Activated CD4-positive, alpha-beta T cell treated with anti-CD3 and anti-CD28 coated beads for 36 hours (primary cell): ENCODE data around the gene JADE3. TPM values are rescaled to one million over a fixed set of nuclear protein-coding genes. Genes with fewer than 3 reads are reported as not detected.

Experiments used
- ATAC-seq: fragments of 200-7000 bp; cut with Tn5 transposase; one replicate; pipeline ENCODE4 v1.10.0; 2021; ENCODE audit warnings: mild to moderate bottlenecking, moderate library complexity
- CTCF ChIA-PET: fragments of 350-600 bp; sonication (Branson Sonifier 250); formaldehyde crosslinking; loops from one replicate; lab custom pipeline; 2021; ENCODE audit warnings: antibody characterized with exemption; lab: Charles Lee
- POLR2A ChIA-PET: fragments of 350-600 bp; sonication (Branson Sonifier 250); formaldehyde crosslinking; loops from one replicate; lab custom pipeline; 2021; ENCODE audit warnings: antibody characterized with exemption, inconsistent platforms; lab: Charles Lee
- DNase-seq: peaks from one replicate; pipeline ENCODE4 v3.0.0-alpha.2; 2020
- H3K27ac Mint-ChIP-seq: one replicate; pipeline ENCODE4 v1.8.0; 2021; ENCODE audit warnings: mixed read lengths
- H3K27me3 Mint-ChIP-seq: one replicate; pipeline ENCODE4 v1.8.0; 2021; ENCODE audit warnings: mixed read lengths
- H3K36me3 Mint-ChIP-seq: one replicate; pipeline ENCODE4 v1.8.0; 2021; ENCODE audit warnings: low read depth, mixed read lengths
- H3K4me1 Mint-ChIP-seq: one replicate; pipeline ENCODE4 v1.8.0; 2021; ENCODE audit warnings: mixed read lengths
- H3K4me3 Mint-ChIP-seq: one replicate; pipeline ENCODE4 v1.8.0; 2021; ENCODE audit warnings: mild to moderate bottlenecking, moderate library complexity, mixed read lengths
- H3K9me3 Mint-ChIP-seq: one replicate; pipeline ENCODE4 v1.8.0; 2021; ENCODE audit warnings: low read depth, mixed read lengths
- intact Hi-C, 2 experiments: fragments of 100-400 bp; cut with DNase I in 1 of 2; cut with micrococcal nuclease in 1 of 2; formaldehyde crosslinking; loops; one replicate each; pipeline versions ENCODE4 v1.14.2 to v1.15.1; 2022 to 2024; cut with DNase I, micrococcal nuclease
- total RNA-seq, 2 experiments: library from RNA; stranded (reverse); gene quantifications; one replicate each; pipeline ENCODE4 v1.2.3, GENCODE V29; 2021

Gene JADE3
- total RNA-seq, 2 experiments from 2014 or later, result 1.5 to 2.7 TPM

- ATAC-seq (no peak), DNase-seq (peak; percentile 3)
- no peaks in the 10 kb centered on the region for H3K9me3 Mint-ChIP-seq
- H3K27ac Mint-ChIP-seq, result no peak overlapping the region
- H3K36me3 Mint-ChIP-seq, result no peaks in the 10 kb centered on the region
- H3K27me3 Mint-ChIP-seq, result no peaks in the 10 kb centered on the region
- no peak overlapping the region for H3K4me3 Mint-ChIP-seq
- CTCF ChIA-PET, result interaction anchor here (0.6 to 1.4 kb wide), 5 partner anchors 62 to 1563 kb away, joined by 3 to 6 read pairs (median 3); no protein-coding TSS in a partner anchor
- intact Hi-C loops, result loop anchor here (2.0 to 5.0 kb wide), 5 partner anchors 62 to 272 kb away; partner anchors contain the start of genes JADE3 (in 2 of the 2) and SLC9A7 (in 1 of the 2)
- POLR2A ChIA-PET, result no interaction called here
- no peaks in the 10 kb centered on the region for H3K4me1 Mint-ChIP-seq
Observed at GRCh38 chrX:47030339-47030738, 118.1 kb downstream of the JADE3 start.

- no peak for ATAC-seq
- CTCF ChIA-PET, result no interaction called here
- Mint-ChIP-seq H3K9me3 (peaks cover 5% of the 10 kb centered on the region), H3K4me1 (no peaks in the 10 kb centered on the region), H3K27me3 (no peaks in the 10 kb centered on the region), H3K36me3 (no peaks in the 10 kb centered on the region), H3K4me3 (no peak overlapping the region), H3K27ac (no peak overlapping the region)
- DNase-seq, result no peak
- intact Hi-C loops, result no loop called here
- POLR2A ChIA-PET, result no interaction called here
Observed at GRCh38 chrX:47047989-47048388, 135.8 kb downstream of the JADE3 start.

- H3K27me3 Mint-ChIP-seq, result no peaks in the 10 kb centered on the region
- no peak overlapping the region for H3K27ac Mint-ChIP-seq
- CTCF ChIA-PET, result no interaction called here
- no peak for DNase-seq
- no peak for ATAC-seq
- H3K9me3 Mint-ChIP-seq, result no peaks in the 10 kb centered on the region
- no peaks in the 10 kb centered on the region for H3K36me3 Mint-ChIP-seq
- POLR2A ChIA-PET, result no interaction called here
- intact Hi-C loops, result no loop called here
- no peak overlapping the region for H3K4me3 Mint-ChIP-seq
- H3K4me1 Mint-ChIP-seq, result no peaks in the 10 kb centered on the region
Observed at GRCh38 chrX:47059142-47059874, 147.1 kb downstream of the JADE3 start.

- intact Hi-C loops, result no loop called here
- ChIA-PET CTCF (interaction anchor here (0.6 kb wide), 2 partner anchors 199 to 619 kb away, joined by 3 to 4 read pairs; no protein-coding TSS in a partner anchor), POLR2A (no interaction called here)
- H3K36me3 Mint-ChIP-seq, result no peaks in the 10 kb centered on the region
- no peak overlapping the region for H3K4me3 Mint-ChIP-seq
- no peak overlapping the region for H3K27ac Mint-ChIP-seq
- ATAC-seq (no peak), DNase-seq (no peak)
- H3K4me1 Mint-ChIP-seq, result no peaks in the 10 kb centered on the region
- H3K27me3 Mint-ChIP-seq, result no peaks in the 10 kb centered on the region
- no peaks in the 10 kb centered on the region for H3K9me3 Mint-ChIP-seq
Observed at GRCh38 chrX:47060708-47061107, 148.5 kb downstream of the JADE3 start.

GRCh38 chrX:47061238-47061919 lies 149.2 kb downstream of the JADE3 start:
- Mint-ChIP-seq H3K36me3 (no peaks in the 10 kb centered on the region), H3K4me3 (no peak overlapping the region), H3K27me3 (no peaks in the 10 kb centered on the region), H3K4me1 (no peaks in the 10 kb centered on the region), H3K9me3 (no peaks in the 10 kb centered on the region), H3K27ac (no peak overlapping the region)
- intact Hi-C loops, result no loop called here
- ATAC-seq (no peak), DNase-seq (no peak)
- CTCF ChIA-PET, result interaction anchor here (0.6 kb wide), 1 partner anchor 620 kb away, joined by 4 read pairs; no protein-coding TSS in a partner anchor
- POLR2A ChIA-PET, result no interaction called here

GRCh38 chrX:47063179-47063578 lies 151.0 kb downstream of the JADE3 start:
- intact Hi-C loops, result no loop called here
- no peak overlapping the region for H3K27ac Mint-ChIP-seq
- ATAC-seq (no peak), DNase-seq (no peak)
- no peaks in the 10 kb centered on the region for H3K27me3 Mint-ChIP-seq
- H3K9me3 Mint-ChIP-seq, result no peaks in the 10 kb centered on the region
- H3K4me1 Mint-ChIP-seq, result no peaks in the 10 kb centered on the region
- H3K36me3 Mint-ChIP-seq, result no peaks in the 10 kb centered on the region
- H3K4me3 Mint-ChIP-seq, result no peak overlapping the region
- CTCF ChIA-PET, result no interaction called here
- POLR2A ChIA-PET, result no interaction called here

GRCh38 chrX:47068214-47068613 lies 156.0 kb downstream of the JADE3 start:
- intact Hi-C loops, result no loop called here
- H3K9me3 Mint-ChIP-seq, result no peaks in the 10 kb centered on the region
- no peaks in the 10 kb centered on the region for H3K27me3 Mint-ChIP-seq
- ChIA-PET POLR2A (no interaction called here), CTCF (no interaction called here)
- no peaks in the 10 kb centered on the region for H3K4me1 Mint-ChIP-seq
- ATAC-seq, result no peak
- DNase-seq, result no peak
- H3K4me3 Mint-ChIP-seq, result no peak overlapping the region
- H3K36me3 Mint-ChIP-seq, result no peaks in the 10 kb centered on the region
- no peak overlapping the region for H3K27ac Mint-ChIP-seq

- no peak for DNase-seq
- no peaks in the 10 kb centered on the region for H3K9me3 Mint-ChIP-seq
- H3K27me3 Mint-ChIP-seq, result no peaks in the 10 kb centered on the region
- ATAC-seq, result no peak
- ChIA-PET CTCF (no interaction called here), POLR2A (no interaction called here)
- H3K4me3 Mint-ChIP-seq, result no peak overlapping the region
- intact Hi-C loops, result no loop called here
- no peak overlapping the region for H3K27ac Mint-ChIP-seq
- no peaks in the 10 kb centered on the region for H3K4me1 Mint-ChIP-seq
- no peaks in the 10 kb centered on the region for H3K36me3 Mint-ChIP-seq
Observed at GRCh38 chrX:47068720-47069119, 156.5 kb downstream of the JADE3 start.

- H3K36me3 Mint-ChIP-seq, result no peaks in the 10 kb centered on the region
- H3K4me3 Mint-ChIP-seq, result no peak within 1 kb of the TSS
- no peaks in the 10 kb centered on the region for H3K9me3 Mint-ChIP-seq
- intact Hi-C loops, result no loop called here
- no peak for ATAC-seq
- no peaks in the 10 kb centered on the region for H3K4me1 Mint-ChIP-seq
- ChIA-PET CTCF (no interaction called here), POLR2A (no interaction called here)
- no peak within 1 kb of the TSS for H3K27ac Mint-ChIP-seq
- no peaks in the 10 kb centered on the region for H3K27me3 Mint-ChIP-seq
- no peak for DNase-seq
Observed at GRCh38 chrX:47078129-47079043, 166.2 kb downstream of the JADE3 start, which contains the start of gene RGN. Gene RGN (plus strand): TSS chrX:47078443. CDS start chrX:47081145, 2,702 bp downstream.

- Mint-ChIP-seq H3K36me3 (no peaks in the 10 kb centered on the region), H3K4me3 (no peak overlapping the region), H3K9me3 (no peaks in the 10 kb centered on the region), H3K27me3 (no peaks in the 10 kb centered on the region), H3K4me1 (no peaks in the 10 kb centered on the region), H3K27ac (no peak overlapping the region)
- no peak for DNase-seq
- ATAC-seq, result no peak
- ChIA-PET CTCF (no interaction called here), POLR2A (no interaction called here)
- intact Hi-C loops, result no loop called here
Observed at GRCh38 chrX:47080215-47080914, 168.1 kb downstream of the JADE3 start.

- no peak for ATAC-seq
- CTCF ChIA-PET, result no interaction called here
- Mint-ChIP-seq H3K27ac (no peak overlapping the region), H3K27me3 (no peaks in the 10 kb centered on the region), H3K4me3 (no peak overlapping the region), H3K36me3 (no peaks in the 10 kb centered on the region), H3K4me1 (no peaks in the 10 kb centered on the region), H3K9me3 (no peaks in the 10 kb centered on the region)
- intact Hi-C loops, result no loop called here
- DNase-seq, result no peak
- POLR2A ChIA-PET, result no interaction called here
Observed at GRCh38 chrX:47080915-47081236, 168.7 kb downstream of the JADE3 start.
